Measurements from ENCODE around the gene CCND1.

The CCND1 gene

DNA sequence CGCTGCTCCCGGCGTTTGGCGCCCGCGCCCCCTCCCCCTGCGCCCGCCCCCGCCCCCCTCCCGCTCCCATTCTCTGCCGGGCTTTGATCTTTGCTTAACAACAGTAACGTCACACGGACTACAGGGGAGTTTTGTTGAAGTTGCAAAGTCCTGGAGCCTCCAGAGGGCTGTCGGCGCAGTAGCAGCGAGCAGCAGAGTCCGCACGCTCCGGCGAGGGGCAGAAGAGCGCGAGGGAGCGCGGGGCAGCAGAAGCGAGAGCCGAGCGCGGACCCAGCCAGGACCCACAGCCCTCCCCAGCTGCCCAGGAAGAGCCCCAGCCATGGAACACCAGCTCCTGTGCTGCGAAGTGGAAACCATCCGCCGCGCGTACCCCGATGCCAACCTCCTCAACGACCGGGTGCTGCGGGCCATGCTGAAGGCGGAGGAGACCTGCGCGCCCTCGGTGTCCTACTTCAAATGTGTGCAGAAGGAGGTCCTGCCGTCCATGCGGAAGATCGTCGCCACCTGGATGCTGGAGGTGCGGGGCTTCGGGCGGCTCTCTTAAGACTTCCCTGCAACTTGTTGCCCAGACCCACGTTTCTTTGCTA, at the start of gene CCND1:
Gene CCND1, plus strand, starts transcription at position 162 of the 587 bp plus-strand sequence. Its CDS starts 158 bp downstream, at position 320.
- FAIRE-seq, result no peak
- no peak for DNase-seq (ENCODE audit: extremely low spot score, insufficient read length, low read depth)

DNA sequence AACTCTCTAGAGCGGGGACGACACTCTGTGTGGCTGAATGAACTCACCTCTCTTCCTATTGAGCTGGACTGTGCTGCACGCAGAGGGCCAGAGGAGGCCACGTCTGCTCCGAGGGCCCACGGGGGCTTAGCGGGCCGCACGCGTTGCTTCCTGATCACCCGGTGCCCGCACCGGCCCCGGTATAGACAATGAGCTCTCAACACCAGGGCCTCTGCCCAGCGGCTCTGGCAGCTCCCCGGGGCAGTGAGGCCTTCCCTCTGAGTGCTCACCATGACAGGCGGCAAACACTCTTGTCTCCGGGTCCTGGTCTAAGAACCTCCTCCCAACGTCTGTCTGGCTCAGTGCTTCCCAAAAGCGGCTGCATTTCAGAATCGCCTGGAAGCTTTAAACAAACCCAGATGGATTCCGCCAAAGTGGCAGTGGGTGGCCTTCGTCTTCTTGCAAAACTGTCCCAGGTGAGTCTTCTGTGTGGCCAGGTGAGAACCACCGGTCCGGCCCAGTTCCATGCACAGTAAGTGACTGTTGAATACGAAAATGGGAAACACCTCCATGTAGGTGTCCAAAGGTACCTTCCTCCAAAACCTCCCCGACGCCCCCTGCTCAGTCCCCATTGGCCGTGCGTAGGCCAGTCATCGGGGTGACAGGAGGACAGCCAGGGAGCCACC, 47.8 kb upstream of the CCND1 start:
- FAIRE-seq (no peak), DNase-seq (ENCODE audit: extremely low spot score, insufficient read length, low read depth) (no peak)

DNA sequence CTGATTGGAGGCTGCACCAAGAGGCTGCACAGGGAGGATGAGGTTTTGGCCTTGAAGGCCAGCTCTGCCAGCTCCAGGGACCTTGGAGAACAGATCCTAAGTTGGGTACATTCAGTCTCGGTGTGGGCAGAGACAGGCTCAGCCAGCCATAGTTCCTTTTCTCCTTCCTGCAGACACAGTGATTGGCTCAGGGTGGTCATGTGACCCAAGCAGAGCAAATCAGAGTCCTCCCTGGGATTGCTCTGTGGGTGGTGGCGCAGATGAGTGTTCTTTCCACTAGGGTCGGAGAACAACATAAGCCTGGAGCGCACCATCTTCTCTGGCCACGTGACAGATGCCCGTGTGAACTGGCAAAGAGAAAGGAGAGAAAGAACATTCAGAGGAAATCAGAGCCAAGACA, 47.1 kb upstream of the CCND1 start:
- FAIRE-seq (no peak), DNase-seq (ENCODE audit: extremely low spot score, insufficient read length, low read depth) (no peak)

DNA sequence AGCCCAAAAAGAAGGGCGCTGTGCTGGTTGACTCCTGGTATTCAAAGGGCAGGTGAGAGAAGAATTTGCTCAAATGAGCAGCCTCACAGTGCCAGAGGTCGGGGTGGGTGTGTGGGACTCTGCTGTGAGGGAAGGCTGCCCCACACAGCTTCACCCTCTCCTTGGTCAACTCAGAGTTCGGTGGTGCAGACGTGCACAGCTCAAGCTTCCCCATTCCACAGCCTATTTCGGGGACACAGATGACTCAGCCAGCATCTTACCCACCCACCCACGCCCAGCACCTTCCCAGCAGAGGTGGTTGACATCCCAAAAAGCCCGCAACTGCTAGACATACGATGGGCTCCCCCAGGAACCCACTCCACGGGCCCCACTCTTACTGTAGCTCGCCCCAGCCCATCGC, 46.5 kb upstream of the CCND1 start:
- FAIRE-seq (no peak), DNase-seq (ENCODE audit: extremely low spot score, insufficient read length, low read depth) (no peak)

DNA sequence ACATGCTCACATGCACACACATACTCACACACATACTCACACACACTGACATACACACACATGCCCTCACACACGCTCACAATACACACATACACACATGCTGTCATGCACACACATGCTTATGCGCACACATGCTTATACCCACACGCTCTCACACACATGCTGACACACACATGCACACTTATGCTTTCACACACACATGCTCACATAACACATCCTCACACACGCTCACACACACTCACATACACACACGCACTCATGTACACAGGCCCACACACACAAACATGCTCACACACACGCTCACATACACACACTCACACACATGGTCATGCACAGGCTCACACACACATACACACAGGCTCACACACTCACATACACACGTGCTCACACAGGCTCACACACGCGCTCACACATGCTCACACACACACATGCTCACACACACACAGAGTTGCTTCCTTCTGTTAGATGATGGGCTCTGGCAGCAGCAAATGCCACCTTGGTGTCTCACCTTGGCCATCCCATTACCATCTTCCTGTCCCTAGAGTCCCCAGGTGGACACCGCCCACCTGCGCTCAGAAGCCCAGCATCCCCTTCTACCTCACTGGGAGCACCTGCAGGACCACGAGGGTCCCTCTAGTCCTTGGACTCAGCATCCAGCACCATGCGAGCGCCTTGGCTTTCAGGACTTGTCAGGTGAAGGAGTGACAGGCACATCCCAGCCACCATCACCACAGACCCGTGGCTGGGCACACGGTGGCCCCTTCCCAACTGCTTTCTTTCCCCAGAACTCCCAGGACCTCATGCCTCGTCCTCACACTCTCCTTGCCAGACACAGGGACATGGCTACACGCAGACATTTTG, 44.9 kb upstream of the CCND1 start:
- DNase-seq (ENCODE audit: extremely low spot score, insufficient read length, low read depth), result no peak
- no peak for FAIRE-seq

DNA sequence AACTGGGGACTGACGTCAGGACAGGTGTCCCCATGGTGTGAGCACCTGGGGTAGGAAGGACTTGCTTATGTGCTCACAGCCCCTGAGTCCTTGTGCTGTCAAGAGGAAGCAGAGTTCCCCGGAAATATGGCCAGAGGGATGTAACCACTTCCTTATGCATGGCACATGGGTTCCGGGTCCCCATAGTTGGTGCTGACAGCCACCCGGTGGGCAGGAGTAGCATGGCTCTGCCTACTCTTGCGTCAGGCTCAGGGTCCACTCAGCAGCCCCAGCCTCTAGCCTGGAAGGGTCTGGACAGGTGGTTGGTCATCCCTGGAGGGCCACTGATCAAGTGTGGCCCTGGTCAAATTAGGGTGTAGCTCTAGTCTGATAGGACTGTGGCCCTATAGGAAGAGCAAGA, 42.8 kb upstream of the CCND1 start:
- FAIRE-seq (no peak), DNase-seq (ENCODE audit: extremely low spot score, insufficient read length, low read depth) (no peak)

DNA sequence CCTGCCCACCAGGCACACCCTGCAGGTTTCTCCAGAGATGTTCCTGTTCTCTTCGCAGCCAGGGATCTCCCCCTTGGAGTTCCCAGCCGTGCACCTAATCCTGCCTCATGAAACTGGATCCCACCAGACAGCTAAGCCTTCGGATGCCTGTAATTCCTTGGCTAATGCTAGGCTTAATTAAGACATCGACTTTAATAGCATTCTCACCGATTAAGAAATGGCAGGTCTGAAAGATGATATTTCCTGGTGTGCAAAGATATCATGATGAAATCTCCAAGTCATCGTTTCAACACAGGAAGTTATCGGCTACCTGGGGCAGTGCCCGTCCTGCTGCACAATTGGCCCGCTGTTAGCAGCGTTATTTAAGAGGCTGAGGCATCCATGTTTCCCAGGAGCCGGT, 41.5 kb upstream of the CCND1 start:
- DNase-seq (ENCODE audit: extremely low spot score, insufficient read length, low read depth) (no peak), FAIRE-seq (no peak)

DNA sequence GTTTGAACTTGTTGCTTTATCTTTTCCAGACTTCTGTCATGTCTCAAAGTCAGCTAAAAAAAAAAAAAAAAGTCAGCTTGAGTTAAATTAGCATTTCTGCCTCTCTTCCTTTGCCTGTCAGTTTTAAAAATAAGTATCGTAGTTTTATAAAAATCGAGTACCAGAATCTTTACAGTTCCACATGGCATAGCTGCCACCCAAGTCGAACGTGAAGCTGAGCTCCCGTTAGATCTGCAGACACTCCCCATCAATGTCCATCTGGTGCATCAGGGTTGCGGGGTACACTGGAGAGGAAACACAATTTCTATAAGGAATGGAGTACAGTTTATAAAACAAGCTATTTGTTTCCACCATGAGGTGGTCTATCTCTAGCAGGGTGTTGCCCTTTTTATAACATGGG, 41.0 kb upstream of the CCND1 start:
- DNase-seq (ENCODE audit: extremely low spot score, insufficient read length, low read depth), result no peak
- no peak for FAIRE-seq

DNA sequence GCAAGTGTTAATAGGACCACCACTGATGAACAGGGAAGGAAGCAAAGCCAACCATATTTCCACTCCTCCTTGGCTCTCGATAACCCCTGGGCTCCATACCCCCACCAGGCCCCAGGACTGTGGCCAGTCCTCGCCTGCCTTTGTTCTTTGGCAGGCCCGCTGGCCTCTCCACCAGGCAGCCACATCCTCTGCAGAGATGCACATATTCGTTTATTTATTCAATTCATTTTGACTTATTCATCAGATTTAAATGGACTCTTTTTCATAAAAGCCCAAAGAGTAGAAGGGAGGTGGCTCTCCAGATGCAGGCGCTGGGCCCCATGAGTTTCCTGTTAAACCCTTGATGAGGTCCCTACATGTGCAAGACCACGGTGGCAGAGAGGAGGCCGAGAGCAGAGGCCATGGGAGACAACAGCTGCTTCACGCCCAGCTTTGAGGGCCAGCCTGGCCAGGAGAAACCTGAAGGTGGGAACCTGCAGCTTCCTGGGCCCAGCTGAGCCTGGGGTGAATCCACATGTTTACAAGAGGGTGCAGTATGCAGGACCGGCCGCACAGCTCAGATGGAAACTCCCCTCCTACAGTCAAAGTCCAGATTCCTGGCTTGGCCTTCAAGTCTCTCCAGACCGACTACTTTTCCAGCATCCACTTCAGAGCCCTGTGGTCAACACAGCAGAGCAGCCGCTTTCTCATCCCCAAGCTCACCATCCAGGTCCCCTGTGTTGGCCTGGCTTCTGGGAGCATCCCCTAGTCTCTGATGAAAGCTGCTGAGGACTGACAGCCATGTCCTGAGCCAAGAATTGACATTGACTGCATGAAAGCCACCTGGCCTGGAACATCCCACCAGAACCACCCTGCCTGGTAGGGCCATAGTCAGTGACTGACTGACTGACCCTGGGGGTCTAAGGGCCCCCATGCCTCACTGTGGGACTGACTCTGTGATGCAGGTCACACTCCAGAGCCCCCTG, 39.7 kb upstream of the CCND1 start:
- FAIRE-seq (no peak), DNase-seq (ENCODE audit: extremely low spot score, insufficient read length, low read depth) (no peak)

DNA sequence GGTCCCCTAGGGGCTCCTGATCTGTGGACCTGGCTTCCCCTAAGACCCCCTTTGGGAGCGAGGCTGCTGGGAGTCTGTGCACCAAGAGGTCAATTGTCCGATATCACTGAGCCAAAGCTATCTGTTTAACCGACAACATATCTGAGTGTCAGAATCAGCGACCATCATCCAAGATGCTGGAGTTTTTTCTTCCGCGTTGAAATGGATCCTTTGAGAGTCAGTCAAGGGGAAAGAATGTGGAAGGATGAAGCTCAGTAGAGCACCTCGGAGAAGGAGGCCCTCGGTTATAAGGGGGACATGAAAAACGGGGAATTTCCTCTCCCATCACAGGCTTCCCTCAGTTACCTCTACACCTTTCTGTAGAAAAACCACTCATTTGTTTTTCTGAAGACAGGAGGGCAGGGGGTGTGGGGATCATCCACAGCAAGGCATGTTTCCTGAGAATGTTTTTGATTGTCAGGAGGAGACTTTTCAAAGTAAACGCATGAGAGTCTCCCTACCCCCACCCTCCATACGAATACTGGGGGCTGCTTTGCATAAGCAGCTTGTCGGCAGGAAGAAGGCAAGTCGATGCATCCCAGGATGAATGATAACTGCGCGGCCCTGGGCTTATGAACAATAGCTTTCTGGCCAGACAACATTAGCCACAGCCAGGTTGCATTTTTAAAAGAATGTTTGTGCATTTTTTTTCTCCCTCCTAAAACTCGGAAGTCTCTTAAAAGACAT, 37.7 kb upstream of the CCND1 start:
- no peak for DNase-seq (ENCODE audit: extremely low spot score, insufficient read length, low read depth)
- FAIRE-seq, result no peak

DNA sequence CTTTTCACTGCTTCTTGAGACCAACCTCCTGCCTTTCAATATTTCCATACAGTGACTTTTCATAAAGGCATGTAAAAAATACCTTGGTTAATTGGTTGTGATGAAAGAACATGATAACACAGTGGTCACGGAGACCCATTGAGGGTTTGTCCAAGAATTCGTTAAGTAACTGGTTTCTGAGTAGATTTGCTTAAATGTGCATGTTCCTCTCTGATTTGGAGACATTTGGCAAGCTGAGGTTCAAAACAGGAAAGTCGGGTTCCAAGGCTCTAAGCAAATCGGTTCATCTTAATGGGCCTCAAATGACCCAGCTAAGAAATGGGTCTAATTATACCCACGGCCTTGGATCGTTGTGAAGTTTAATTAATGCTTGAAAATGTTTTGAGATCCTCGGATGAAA, 36.9 kb upstream of the CCND1 start:
- DNase-seq (ENCODE audit: extremely low spot score, insufficient read length, low read depth) (no peak), FAIRE-seq (no peak)

DNA sequence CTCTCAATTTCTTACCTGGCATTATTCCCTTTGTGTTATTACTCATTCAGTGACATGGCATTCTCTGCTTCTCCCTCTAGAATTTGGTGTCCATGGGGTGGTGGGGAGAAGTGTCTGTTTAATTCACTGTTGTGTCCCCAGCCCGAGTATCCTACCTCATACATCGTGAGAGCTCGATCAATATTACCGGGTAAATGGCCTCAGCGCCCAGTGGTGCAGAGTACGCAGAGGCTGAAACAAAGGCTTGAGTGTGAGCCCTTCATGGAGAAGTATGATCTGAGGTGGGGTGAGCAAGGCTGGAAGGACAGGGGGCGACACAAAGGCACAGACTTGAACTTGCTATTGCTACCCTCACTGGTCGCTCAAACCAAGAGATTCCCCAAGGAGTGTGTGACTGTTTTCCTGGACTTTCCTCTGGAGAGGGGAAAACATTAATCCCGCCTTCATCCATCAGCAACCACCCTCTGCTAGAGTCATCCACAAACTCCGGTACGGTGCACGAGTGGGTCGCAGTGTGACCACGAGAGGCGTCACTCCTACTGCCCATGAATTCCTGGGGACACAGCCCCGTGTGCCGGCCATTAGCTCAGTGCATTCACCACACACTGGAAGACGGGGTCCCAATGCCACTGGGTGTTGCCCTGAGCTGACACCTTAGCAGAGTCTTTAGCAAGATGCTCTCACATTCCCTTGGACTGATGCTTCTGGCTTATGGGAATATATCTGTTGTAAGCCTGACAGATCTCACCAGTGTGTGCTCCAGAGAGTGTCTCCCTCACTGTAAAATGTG, 35.0 kb upstream of the CCND1 start:
- DNase-seq (ENCODE audit: extremely low spot score, insufficient read length, low read depth) (no peak), FAIRE-seq (no peak)

DNA sequence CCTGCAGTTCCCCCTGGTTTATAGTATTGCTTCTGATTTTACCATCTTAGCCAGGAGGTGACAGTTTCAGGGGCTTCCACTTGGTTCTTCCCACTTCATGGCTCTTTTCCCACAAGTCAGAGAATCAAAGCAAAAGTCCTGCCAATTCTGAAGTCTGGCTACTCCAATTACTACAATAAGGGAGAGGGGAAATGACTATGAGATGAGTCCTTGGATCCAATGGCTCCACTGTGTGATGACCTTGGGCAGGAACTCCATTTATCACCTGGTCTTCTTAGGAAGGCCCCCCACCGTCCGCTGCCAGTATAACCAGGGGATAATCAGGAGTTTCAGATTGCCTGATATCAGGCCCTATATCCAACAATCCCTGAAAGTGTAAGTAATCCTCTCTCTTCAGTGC, 31.6 kb upstream of the CCND1 start:
- FAIRE-seq (no peak), DNase-seq (ENCODE audit: extremely low spot score, insufficient read length, low read depth) (no peak)

DNA sequence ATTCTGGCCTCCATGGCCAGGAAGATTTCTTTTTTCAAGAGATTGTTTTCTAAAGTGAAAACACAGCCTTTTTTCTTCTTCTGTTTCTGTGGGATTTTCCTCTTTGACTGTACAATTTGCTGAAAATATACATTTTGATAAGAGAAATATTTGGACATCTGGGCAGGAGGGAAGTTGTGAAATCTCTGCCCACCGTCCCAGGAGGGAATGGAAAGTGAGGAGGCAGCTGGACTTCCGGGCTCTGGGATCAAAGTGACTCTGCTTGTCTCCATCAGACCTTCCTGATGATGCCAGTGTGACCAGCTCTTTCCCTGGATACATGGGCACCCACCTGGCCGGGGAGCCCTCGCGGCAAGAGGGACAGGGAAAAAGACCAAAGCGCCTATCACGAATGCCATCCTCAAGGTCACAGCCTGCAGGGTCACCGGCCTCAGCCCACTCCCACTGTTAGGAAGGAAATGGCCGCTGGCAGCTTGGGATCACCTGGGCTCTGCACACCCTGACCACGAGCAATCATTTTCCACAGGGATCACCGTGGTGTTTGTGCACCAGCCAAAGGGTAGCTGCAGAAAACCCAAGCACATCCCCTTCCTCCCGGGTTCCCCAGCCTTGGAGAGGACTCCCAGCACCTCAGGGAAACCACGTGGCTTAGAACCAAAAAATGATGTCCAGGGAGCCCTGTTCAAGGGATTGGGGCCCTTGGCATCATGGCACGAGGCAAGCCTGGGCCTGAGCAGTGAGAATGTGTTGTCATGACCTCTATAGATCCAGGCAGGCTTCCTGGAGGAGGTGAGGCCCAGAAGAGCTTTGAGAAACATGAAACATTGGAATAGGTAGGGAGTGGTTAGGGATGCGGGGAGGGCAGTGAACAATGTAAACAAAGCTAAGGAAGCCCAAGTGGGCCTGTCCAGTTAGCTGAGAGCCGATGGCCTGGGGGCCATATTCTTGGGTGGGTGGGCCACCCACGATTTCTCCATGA, 29.1 kb upstream of the CCND1 start:
- DNase-seq (ENCODE audit: extremely low spot score, insufficient read length, low read depth) (no peak), FAIRE-seq (no peak)

DNA sequence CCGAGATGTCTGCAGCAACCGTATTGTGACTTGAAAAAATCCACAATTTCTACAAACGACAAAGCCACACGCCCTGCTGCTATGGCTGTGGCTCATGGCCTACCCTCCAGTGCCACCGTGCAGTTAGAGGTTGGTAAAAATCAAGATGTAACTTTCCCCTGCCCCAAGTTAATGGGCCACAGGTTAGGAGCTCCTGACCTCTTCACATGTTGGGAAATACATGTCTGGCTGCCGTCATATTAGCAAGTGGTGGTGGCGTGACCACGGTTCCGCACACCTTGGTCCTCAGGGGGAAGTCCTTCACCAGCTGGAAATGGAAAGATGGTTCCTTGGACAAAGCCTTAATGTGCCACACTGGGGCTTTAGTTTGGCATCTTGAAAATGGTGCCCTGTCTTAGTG, 27.4 kb upstream of the CCND1 start:
- DNase-seq (ENCODE audit: extremely low spot score, insufficient read length, low read depth) (no peak), FAIRE-seq (no peak)

DNA sequence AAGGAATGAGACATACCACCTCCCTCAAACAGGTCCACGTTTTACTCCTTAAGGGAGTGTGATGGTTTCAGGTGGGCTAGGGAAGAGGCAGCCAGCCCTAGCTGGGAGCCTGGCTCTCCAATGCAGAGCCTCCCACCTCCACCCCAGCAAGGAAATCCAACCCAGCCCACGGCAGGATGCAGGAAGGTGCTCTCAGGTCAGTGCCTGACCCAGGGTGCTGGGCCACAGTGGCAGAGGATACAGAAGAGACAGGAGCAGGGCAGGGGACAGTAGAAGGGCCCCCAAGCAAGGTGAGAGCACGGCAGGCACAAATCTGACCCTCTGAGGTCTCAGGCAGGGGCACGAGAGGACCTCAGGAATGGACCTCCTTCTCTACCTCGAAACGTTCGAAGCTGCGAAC, 26.9 kb upstream of the CCND1 start:
- FAIRE-seq (no peak), DNase-seq (ENCODE audit: extremely low spot score, insufficient read length, low read depth) (no peak)

DNA sequence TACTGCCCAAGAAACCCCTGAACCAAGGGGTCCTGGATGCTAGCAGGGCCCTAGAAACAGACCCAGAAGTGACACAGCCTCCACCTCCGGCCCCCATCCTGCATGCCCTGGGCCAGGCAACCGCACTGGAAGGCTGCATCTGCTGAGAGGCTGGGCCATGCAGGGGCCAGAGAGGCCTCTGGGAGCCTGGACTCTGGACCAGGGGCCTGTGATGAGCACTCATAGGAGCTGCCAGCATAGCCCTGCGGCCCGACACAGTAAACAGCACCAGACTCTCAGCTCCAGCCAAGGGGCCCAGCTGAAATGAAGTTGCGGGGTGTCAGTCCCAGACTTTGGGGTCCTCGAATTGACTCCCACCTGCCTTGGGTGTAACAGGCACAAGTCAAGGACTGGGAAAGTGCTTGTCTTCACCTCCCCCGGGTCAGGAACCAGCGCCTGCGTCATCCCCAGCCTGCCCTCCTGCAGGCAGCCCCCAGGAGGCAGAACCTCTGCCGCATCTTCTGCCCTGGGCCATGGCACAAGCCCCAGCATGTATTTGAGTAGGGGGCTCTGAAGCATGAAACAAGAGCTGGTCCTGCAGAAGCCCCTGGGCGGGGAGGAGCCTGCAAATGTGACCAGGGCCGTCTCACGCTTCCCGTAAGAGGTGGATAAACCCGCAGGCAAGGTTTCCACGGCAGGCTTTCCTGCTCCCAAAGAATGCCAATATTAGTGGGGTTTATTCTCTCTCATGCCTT, 25.2 kb upstream of the CCND1 start:
- FAIRE-seq (no peak), DNase-seq (ENCODE audit: extremely low spot score, insufficient read length, low read depth) (no peak)
